SH-SY5Y (cell line): ENCODE results near the gene TMEM250.

Experiments
- GATA2 ChIP-seq: IDR thresholded peaks from 2 replicates; pipeline ENCODE4 v1.6.1; 2011; ENCODE audit warnings: mild to moderate bottlenecking, low read depth, low read length
- GATA3 ChIP-seq: IDR thresholded peaks from 2 replicates; pipeline ENCODE4 v1.6.1; 2011; ENCODE audit warnings: low read depth, mild to moderate bottlenecking, low read length, moderate library complexity

DNA sequence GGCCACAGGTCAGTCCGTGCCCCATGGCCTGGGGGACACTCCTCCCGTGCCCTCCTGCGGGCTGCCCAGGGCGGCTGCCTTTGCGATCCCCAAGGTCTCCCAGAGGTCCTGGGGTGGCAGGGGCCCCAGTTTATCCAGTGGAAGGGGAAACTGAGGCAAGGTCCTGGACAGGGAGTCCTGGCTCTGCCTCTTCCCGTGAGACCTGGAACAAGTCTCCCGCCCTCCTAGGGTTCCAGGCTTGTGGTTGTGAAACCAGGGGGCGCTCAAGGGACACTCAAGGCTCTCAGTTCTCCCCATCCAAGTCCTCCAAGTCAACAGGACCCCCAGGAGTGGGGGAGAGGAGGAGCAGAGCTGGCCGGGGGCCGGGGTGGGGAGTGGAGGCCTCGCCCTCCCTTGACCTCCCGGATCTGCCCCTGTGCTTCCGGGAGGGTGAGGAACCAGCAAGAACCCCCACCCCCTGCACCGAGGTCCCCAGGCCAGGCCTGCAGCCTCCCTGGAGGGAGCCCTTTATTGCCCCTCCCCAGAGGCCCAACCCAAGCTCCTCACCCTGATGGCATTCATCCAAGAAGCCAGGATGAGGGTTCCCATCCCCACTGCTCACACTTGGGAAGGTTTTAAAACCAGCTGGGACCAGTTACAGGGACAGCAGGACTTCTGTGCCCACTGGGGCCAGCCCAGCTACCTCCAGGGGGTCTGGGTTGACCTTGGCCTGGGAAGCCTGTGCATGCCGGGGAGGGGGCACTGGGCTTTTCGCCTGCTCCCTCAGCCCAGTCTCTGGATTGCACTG, 24.7 kb upstream of the TMEM250 start:
- TF ChIP-seq GATA2 (no peak), GATA3 (no peak)
